D721Med (cell line): Measurements from ENCODE around the gene SLAMF1.

ENCODE experiments used
- DNase-seq: peaks from one replicate; pipeline ENCODE4 v3.0.0; 2011; ENCODE audit warnings: low spot score; ENCODE audit not compliant: insufficient read length
- FAIRE-seq: peaks from 2 replicates; lab custom pipeline; 2011; peaks lifted over from hg19 to GRCh38; lab: Jason Lieb, UNC
- TF ChIP-seq, protein P1 (sequence below): IDR thresholded peaks from 2 replicates; pipeline ENCODE4 v1.5.1; 2012; ENCODE audit warnings: mild to moderate bottlenecking, control low read depth; ENCODE audit not compliant: insufficient read depth; ENCODE audit errors: missing control alignments

The SLAMF1 gene

DNA sequence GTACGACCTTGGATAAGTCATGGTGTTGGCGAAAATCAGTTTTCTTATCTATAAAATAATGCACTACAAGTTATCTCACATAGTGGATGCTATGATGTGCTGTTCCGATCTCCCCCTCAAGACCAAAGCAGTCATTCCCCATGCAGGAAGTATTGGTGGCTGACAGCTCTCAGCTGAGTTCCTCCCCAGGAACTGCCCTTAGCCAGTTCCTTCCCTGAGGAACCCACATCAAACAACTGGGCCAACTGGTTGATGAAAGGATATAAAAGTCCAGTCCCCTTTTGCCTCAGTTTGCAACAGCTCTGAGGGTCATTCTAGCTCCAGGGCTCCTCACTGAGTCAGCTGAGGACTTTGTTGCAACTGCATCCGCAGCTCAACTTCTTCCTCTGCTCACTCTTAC, 16.1 kb upstream of the SLAMF1 start:
- no peak for DNase-seq
- TF ChIP-seq, protein P1, sequence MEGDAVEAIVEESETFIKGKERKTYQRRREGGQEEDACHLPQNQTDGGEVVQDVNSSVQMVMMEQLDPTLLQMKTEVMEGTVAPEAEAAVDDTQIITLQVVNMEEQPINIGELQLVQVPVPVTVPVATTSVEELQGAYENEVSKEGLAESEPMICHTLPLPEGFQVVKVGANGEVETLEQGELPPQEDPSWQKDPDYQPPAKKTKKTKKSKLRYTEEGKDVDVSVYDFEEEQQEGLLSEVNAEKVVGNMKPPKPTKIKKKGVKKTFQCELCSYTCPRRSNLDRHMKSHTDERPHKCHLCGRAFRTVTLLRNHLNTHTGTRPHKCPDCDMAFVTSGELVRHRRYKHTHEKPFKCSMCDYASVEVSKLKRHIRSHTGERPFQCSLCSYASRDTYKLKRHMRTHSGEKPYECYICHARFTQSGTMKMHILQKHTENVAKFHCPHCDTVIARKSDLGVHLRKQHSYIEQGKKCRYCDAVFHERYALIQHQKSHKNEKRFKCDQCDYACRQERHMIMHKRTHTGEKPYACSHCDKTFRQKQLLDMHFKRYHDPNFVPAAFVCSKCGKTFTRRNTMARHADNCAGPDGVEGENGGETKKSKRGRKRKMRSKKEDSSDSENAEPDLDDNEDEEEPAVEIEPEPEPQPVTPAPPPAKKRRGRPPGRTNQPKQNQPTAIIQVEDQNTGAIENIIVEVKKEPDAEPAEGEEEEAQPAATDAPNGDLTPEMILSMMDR, result no peak
- no peak for FAIRE-seq

DNA sequence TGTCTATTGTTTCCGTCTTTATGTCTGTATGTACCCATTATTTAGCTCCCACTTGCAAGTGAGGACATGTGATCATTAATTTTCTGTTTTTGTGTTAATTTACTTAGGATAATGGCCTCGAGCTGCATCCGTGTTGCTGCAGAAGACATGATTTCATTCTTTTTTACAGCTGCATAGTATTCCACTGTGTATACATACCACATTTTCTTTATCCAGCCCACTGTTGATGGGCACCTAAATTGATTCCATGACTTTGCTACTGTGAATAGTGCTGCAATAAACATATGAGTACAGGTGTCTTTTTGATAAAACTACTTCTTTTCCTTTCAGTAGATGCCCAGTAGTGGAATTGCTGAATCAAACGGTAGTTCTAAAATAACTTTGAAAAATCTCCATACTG, 12.7 kb upstream of the SLAMF1 start:
- TF ChIP-seq, protein P1, result no peak
- no peak for DNase-seq
- no peak for FAIRE-seq

DNA sequence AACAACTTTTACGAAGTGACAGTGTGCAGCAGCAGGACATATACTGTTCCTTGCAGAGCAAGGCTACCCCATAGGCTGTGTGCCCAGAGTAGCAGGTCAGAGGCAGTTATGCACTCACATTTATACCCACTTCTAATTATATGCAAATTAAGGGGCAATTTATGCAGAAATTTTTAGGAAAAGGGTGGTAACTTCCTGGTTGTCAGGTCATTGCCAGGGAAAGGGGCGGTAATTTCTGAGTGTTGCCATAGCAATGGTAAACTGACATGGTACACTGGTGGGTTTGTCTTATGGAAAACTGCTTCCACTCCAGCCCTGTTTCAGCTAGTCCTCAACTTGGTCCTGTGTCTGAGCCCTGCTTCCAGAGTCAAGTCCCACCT, 12.0 kb upstream of the SLAMF1 start:
- DNase-seq (no peak), FAIRE-seq (no peak)
- TF ChIP-seq, protein P1, result no peak

- DNase-seq (no peak), FAIRE-seq (no peak)
- TF ChIP-seq, protein P1, result no peak
Observed at GRCh38 chr1:160658162-160658813, 11.4 kb upstream of the SLAMF1 start.

DNA sequence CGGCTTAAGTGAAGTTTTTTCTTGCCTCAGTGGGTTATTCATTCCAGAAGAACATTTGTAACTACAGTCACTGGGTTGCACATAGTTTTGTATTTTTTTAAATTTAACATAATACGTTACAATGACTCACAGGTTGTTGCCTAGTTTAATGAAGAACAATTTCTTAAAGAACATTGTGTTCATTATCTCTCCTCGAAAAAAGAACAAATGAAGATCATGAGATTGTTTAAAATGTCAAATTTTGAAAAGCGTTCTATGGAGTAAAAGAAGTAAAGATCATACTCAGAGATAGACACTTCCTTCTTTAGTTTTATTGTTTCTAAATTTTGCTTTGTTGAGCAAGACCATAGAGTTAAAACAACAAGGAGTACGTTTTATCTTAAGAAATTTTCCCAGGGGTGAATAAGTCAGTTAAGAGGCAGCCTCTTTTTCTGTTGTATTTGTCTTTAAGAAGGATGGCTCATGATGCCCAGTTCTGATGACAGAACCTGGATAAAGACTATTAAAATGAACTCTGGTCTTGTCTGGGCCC, 10.5 kb upstream of the SLAMF1 start:
- TF ChIP-seq, protein P1, result no peak
- DNase-seq (no peak), FAIRE-seq (no peak)

GRCh38 chr1:160656737-160657136, 9.9 kb upstream of the SLAMF1 start:
- FAIRE-seq (no peak), DNase-seq (no peak)
- TF ChIP-seq, protein P1, result no peak

GRCh38 chr1:160653620-160654016, 6.8 kb upstream of the SLAMF1 start:
- no peak for DNase-seq
- TF ChIP-seq, protein P1, result no peak
- no peak for FAIRE-seq
